GM21423 (cell line): ENCODE data around the gene LRFN2.

ENCODE experiments used
- ATAC-seq: cut with Tn5 transposase; IDR thresholded peaks from one replicate; pipeline ENCODE4 v1.9.1; 2021; ENCODE audit warnings: mild to moderate bottlenecking, moderate library complexity; ENCODE audit not compliant: unreplicated experiment

The LRFN2 gene

DNA sequence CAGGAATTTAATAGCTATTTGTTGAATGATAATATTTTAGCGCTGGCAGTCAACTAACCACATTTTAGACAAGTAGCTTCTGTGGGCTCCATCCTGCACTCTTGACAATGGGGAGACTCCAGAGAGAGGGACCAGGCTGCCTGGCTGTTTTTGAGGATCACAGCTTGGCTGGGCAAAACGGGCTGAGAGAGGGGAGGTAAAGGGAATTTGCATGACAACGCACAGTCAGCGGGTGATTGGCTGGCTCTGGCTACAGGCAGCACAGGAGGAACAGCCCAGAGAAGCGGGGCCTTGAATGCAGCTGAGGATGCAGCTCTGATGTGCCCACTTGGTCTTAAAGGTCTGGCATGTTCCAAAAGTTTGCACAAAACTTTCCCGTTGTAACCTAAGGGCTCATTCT is 41.2 kb downstream of the LRFN2 start:
- no peak for ATAC-seq

DNA sequence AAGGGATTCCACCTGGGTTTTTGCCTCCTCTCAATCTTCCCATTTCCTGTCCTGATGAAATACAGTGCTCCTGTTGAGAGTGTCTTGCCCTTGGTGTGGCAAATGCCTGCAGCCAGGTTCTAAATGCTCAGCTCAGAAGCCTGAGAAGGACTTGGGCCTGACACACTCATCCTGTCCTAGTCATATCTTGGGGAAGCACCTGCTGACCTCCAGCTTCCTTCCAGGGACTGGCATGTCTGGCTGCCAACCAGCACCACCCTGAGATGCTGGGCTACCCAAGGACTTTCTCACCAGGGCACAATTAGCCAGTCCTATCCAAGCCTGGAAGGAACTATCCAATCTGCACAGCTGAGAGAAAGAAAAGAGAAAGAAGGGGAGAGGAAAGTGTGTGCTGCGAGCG is 43.4 kb downstream of the LRFN2 start:
- no peak for ATAC-seq

DNA sequence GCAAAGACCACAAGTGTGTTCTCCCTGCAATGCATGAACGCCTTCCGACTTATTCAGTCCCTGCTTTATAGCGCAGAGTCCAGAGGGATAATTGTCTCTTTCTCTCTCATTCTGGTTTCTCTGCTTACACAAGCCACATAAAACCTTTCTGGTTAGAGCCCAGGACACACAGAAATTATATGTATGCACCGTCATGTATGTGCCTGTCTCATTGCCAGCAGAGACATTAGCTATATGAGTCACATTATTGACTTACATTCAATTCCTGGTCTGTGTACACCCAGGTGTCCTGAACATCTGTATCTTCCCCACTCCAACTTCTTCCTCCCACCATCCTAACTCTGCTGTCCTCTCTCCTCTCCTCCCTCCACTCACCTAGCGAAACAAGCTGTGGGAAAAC is 44.0 kb downstream of the LRFN2 start:
- no peak for ATAC-seq

DNA sequence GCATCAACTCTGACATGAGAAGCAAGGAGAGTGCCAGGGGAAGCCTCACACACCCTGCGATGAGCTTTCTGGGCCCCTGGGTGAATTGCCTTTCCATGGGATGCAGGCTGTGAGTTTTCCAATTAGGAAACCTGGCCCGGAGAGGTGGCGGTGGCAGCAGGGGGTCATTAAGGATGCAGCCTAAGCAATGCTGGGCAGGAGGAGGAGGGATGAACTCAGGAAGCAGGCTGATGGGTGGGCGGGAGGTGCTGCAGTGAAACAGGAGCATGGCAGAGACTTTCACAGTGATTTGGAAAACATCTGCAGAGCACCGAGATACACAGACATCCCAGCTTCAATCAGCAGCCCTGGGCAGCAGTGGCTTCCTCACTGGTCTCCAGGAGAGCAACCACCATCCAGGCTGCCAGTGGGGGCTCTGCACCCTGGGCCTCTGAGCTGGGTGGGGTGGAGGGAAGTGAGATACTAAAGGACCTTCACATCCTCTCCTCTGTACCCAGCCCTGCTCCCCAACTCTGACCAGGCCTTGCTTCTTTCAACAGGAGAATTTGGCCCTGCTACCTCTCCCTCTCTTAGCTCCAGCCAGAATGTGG is 44.9 kb downstream of the LRFN2 start:
- no peak for ATAC-seq

DNA sequence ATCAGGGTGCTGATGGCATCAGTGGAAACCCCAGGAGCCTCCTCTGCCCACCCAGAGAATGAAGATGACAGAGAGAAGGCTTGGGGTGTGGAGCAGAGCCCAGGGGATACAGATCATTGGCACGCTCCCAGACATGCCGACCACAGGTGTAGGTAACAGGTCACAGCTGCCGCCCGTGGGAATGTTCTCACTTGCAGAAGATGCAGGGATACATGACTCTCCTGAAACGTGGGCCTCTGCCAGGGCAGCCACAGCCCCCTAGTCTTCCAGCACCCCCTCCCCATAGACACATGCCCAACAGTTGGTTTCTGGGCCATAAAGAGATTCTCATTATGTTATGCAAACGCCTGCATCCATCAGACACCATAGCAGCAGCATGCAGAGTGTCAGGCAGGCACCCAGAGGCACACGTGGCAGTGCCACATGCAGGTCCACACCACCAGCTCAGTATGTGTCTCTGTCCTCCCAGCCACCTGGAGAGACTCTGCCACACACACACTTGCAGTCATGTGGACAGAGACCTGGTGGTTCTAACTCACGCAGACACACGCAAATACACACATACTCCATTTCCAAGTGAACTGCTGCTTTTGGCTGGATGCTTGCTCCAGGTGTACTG is 45.5 kb downstream of the LRFN2 start:
- ATAC-seq = no peak

DNA sequence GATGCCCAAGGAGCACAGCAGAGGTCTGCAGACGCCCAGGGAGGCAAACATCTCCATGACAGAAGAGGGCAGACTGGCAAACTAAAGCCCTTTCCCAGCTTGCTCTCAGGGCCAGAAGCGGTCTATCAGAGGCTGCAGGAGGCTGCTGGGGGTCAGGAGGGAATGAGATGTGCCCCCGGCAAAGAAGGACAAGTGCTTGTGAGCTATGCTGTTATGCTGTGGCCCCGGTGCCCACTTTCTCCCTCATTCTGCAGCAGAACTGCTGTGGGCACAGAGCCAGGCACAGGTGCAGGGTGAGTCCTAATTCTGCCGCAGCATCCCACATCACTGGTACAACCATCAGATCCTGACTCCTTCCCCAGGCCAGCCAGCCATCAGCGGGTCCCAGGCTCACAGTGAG is 46.4 kb downstream of the LRFN2 start:
- ATAC-seq = no peak

DNA sequence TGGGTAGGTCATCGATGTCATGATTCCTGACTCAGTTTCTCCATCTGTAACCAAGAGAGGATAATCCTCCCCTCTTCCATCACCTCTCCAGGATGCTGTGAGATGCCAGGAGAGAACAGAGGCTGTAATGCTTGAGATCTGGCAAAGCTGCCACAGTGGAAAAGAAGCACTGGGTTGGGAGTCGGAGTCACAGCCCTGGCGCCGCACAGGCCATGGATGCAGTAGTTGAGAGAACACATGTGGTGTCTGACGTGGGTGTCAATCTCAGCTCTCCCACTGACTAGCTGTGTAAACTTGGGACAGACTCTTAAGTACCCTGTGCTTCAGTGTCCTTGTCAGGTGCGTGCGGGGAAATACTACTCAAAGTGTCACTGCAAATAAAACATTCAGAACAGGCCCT is 47.3 kb downstream of the LRFN2 start:
- no peak for ATAC-seq

DNA sequence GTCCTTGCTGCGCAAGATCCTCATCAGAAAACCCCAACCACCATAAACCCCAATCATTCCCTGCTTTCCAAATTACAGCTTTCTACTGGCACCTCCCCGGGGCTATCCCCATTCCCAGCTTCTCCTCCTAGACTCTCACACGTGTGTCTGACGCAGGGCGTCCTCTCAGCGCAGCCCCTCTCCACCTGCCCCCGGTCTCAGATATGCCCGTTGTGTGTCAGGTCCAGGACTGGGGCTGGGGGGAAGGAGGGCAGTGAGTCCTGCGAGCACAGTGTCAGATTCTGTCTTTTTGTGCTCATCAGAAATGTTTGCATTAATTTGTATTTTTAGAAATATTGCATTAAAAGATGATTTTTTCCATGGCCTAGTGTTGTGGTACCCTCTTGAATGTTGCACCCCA is 48.6 kb downstream of the LRFN2 start:
- ATAC-seq = no peak

DNA sequence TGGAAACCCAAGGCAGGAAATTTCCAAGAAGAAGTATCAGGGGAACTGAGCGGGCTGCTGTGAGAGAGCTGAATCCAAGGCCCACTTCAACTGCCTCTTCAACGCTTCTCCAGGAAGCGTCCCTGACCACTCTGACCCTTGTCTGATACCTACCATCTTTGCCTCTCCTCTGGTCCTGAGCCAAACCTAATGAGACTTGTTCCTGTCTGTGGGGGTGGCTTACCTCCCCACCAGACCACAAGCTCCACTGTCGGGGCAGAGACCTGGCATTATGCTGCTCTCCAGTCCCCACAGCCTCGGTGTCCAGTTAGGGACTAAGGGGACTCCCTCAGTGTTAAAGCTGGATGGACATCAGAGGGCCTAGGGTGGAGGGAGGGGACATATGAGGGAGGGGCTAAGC is 49.7 kb downstream of the LRFN2 start:
- no peak for ATAC-seq

DNA sequence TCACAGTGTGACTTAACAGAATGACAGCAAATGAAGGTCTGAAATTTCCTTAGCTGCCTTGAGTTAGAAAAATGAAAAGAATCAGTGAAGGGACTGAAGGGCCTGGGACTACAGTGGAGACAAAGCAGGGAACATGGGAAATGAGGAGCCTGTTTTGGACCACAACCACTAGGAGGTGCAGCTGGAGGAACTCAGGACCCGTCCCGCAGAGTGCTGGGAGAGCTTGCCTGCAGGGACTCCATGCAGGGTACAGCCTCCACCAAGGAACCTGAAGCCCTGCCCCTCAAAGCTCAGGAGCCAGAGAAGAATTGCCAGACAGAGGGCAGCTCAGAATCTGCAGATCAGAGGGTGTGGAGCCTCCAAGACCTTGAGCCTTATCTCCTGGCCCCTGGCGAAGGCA is 50.7 kb downstream of the LRFN2 start:
- no peak for ATAC-seq

DNA sequence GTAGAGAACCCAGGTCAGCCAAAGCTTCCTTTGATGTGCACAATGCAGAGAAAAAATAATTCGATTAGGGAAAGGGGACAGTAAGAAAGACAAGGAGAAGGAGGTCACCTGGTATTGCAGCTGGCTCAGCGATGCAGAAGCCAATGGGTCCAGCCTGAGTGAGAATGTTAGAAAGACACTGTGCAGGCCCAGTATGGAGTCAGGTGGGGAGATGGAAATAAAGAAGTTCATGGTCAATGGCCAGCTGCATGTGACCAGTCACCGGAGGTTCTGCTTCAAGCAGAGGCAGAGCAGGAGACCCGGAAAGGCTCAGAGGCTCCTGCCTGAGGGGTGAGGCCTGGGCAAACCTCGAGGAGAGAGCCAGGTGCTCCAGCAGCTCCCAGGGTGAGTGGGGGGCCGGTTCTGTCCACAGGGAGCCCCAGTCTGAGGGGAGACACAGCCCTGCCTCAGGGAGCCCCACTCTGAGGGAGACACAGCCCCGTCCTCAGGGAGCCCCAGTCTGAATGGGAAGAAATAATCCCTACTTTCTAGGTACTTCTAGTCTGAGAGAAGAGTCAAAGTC is 51.3 kb downstream of the LRFN2 start:
- ATAC-seq = no peak

DNA sequence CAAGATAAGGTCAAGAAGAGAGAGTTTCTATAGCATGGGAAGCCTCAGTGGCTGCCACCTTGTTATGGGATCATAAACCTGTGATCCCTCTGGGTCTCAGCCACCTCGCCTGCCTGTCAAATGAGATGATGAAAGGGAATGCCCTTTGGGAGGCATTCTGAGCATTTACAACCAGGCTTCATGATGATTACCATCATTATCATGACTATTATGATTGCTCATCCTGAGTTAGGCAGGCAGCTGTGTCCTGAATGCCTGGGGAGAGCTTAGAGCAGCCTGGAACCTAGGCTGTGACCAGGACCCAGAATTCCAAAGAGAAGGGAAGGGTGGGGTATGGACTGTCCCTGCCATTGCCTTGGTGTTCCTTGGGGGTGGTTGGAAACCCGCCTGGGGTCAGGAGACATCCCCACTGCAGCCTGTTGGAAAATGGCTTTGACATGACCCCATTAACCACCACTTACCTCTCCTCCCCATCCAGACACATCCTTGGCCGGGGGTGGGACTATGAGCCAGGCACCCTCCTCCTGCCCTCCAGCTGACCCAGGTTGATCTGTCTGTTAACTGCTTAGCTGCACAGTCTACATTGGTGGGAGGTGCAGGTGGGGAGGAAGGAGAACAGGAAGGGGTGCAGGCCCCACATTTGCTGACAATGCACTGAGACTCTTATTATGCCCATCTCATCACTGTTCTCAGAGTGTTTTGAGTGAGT is 51.9 kb downstream of the LRFN2 start:
- no peak for ATAC-seq

DNA sequence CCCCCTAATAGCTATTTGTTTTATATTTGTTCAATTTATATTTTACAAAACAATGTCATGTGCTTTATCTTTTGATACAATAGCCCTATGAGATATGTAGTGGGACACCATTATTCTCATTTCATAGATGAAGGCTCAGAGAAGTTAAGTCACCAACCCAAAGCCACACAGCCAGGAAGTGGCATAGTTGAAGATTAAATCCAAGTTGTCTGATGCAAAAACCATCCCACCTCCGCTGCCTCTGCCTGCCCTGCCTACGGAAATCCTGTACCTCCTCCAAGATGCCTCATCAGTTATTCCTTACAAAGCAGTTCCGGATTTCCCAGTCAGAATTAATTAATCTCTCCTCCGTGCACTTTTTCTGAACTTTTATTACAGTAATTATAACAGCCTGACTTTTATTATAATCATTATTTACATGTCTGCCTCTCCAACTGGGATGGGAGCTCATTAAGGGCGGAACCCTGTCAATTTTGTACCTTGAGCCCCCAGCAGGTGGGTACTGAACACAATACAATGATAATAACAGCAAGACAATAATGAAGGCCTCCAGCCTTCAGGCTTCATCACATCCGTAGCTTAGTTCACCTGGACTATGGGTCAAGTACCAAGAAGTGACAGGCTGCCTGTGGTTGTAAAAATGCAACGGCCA is 54.7 kb downstream of the LRFN2 start:
- ATAC-seq = no peak

DNA sequence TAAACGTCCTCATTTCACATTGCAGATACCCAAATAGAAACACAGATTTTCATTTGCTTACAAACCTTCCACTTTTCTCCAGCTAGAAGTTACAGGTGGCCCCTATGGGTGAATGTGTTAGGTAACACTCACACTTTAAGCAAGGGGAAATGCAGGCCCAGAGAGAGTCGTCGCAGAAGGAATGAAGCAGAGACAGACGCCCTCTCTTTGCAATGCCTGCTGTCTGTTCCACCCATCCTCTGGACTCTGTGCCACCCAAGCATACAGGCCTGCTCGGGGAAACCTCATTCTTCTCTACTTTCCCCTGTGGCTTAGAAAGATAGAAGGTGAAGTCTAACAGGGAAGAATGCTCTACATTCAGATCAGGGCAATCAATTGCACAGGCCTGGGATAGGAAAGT is 57.2 kb downstream of the LRFN2 start:
- ATAC-seq = no peak

DNA sequence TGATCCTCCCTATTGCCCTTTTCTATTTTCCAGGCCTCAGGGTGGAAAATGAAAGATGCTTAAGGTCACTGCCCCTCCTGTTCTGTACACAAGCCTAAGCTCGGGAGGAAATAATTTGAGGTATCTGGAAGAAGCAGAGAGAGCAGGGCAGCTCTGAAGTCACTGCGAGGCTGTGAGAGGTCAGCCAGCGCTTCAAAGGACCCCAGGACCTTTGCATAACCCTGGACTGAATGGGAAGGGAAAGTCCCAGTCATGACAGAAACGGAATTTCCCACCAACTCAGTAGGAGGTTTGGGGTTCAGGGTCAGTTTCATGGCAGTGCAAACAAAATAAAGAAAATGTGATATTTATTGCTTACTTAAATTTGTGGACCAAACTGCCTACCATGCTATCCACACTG is 58.1 kb downstream of the LRFN2 start:
- no peak for ATAC-seq

DNA sequence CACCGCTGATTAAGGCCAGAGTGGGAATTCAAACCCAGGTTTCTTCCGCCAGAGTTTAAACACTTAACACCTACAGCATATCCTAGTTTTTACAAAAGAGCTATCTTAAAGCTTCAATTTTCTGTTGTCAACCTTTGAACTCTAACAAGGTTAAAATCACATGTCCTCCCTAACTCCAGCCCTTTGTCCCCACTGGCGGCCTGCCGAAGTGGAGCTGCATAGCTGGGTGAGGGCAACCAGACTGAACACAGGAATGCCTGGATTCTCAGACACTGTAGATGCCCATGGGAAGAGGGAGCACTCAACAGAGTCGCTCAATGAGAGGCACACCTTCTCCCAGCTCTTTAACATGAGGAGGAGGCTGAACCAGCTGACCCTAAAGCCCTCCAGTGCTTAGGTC is 59.1 kb downstream of the LRFN2 start:
- ATAC-seq = no peak

DNA sequence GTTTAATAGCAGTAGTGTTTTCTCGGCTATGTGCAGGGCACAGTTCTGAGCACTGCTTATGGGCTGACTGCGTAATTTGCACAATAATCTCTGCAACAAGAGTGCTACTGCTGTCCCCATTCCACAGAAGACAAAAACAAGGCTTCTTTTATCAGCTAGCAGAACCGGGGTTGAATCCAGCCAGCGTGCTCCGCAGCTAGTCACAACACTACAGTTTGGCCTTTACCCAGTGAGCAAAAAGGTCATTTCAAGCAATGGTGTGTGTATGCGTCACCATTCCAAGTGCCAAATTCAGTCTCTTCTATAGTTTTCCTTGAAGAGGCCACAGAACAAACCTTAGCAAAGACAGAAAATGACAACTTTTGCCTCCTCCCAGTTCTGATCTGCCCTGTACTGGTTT is 61.1 kb downstream of the LRFN2 start:
- no peak for ATAC-seq

DNA sequence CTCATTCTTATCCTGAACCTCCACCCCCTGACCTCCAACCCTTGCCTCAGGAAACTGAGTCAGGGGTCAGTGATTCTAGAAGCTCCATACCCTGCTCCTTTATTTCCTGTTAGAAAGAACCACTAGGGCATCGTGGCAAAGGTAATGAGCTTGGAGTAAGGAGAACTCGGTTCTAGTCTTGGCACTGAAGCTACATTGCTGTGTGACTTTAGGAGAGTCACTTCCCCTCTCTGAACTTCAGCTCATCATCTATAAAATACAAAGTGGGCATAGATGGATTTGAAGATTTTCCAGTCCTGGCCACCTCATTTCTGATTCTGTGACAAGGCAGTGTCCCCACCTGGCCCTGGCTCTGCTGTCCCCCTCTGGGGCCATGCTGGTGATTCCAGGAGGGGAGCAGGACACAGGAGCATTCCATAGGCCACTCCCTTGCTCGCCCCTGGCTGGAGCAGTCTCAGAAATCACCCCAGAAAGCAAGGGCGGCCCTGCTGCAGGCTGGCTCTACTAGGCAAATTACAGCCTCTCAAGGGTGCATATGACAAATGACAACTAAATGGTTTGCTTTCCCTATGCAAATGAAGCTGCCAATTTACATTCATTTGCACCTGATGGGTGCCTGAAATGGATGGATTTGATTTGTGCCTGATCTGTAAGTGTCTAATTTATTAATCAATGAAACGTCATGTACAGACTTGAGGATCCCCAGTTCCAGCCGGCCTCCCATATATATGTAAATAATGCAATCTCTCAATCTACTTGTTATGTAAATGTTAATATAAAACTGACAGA is 62.2 kb downstream of the LRFN2 start:
- no peak for ATAC-seq

DNA sequence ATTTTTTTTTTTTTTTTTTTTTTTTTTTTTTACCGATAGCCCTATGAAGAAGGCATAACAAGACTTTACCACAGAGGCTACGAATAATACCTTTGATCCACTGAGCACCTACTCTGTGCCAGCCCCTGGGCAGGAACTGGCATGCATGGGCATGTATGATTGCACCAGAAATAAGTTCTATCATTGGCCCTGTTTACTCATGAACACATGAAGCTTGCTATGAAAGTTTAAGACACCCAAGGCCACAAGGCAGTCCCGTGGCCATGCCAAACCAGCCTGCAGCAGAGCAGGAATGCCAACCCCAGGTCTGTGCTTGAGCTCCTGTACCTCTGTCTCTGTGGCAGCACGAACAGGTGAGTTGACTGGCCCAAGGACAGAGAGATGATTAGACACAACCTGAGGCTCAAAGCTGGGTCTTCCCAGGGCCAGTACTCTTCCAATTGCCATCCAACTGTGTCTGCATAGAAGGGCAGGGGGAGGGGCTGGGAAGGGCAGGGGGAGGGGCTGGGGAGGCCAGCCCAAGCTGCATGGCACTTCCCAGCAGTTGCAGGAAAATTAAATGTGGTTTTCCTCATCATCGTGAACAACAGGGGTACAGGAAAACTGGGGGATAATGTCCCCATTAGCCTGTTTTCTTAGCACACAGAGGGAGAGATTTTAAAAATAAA is 63.5 kb downstream of the LRFN2 start:
- ATAC-seq = no peak

DNA sequence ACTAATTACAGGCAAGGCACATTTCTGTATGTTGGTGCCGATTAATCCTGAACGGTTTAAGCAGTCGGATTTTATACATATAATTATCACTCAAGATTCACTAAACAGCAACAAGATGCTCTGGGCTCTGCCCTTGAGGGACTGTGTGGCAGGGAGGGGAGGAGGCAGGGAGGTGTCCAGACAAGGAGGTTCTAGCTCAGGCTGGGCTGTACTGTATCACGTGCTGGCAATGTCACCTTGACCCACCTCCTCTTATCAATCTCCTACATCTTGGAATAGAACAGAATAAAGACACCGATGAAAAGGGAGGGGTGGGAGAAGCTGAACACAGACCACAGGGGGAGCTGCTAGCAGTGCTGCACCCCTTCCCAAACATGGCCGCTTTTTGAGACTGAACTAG is 65.7 kb downstream of the LRFN2 start:
- no peak for ATAC-seq

DNA sequence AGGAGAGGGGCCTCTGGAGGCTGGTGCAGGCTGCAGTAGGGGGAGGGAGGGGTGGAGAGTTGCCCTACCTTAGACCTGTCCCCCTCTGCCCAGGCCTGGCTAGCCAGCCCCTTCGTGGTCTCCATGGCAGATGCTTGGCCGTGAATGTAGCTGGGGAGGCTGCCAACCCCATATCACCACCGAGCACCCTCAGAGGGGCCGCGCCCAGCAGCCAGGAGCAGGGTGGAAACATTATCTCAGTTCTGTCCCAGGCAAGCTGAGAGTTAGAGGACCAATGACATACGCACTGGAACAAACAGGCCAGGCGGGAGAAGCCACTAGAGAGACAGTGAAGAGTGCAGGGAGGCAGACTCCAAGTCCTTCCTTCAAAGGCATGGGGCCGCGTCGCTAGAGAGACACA is 66.5 kb downstream of the LRFN2 start:
- no peak for ATAC-seq
